Glutamatergic neuron (in vitro differentiated cells): ENCODE results near the gene LAMC2. TPM values are rescaled to one million over a fixed set of nuclear protein-coding genes. Genes with fewer than 3 reads are reported as not detected.

Experiments
- DNase-seq: peaks from one replicate; pipeline ENCODE4 v3.0.0; 2022
- H3K27ac Mint-ChIP-seq: one replicate; pipeline ENCODE4 v1.8.0; 2020; ENCODE audit warnings: mild to moderate bottlenecking, mixed read lengths, inconsistent platforms; ENCODE audit not compliant: unreplicated experiment
- H3K27me3 Mint-ChIP-seq: one replicate; pipeline ENCODE4 v1.8.0; 2020; ENCODE audit warnings: mild to moderate bottlenecking, moderate library complexity, mixed read lengths, inconsistent platforms; ENCODE audit not compliant: unreplicated experiment
- H3K36me3 Mint-ChIP-seq: one replicate; pipeline ENCODE4 v1.8.0; 2020; ENCODE audit warnings: mild to moderate bottlenecking, mixed read lengths, inconsistent platforms; ENCODE audit not compliant: unreplicated experiment
- H3K4me1 Mint-ChIP-seq: one replicate; pipeline ENCODE4 v1.8.0; 2020; ENCODE audit warnings: mild to moderate bottlenecking, low read depth, mixed read lengths, inconsistent platforms; ENCODE audit not compliant: unreplicated experiment
- H3K4me3 Mint-ChIP-seq: one replicate; pipeline ENCODE4 v1.8.0; 2020; ENCODE audit warnings: mild to moderate bottlenecking, mixed read lengths, inconsistent platforms; ENCODE audit not compliant: unreplicated experiment
- H3K9me3 Mint-ChIP-seq: one replicate; pipeline ENCODE4 v1.8.0; 2020; ENCODE audit warnings: mild to moderate bottlenecking, moderate library complexity, mixed read lengths, inconsistent platforms; ENCODE audit not compliant: unreplicated experiment
- total RNA-seq: library from RNA; stranded (reverse); fragmentation: NEBNext Ultra II Directional; extraction: Animal tissue kit (Norgen Biotek cat#: 25700); gene quantifications from one replicate; pipeline ENCODE4 v1.2.1, GENCODE V29; 2021; ENCODE audit not compliant: unreplicated experiment
- TF ChIP-seq, protein P1 (sequence below): fragments of 200-600 bp; sonication (generic); IDR thresholded peaks from one replicate; pipeline ENCODE4 v1.5.0; 2021; ENCODE audit not compliant: partially characterized antibody, unreplicated experiment

The LAMC2 gene
- total RNA-seq, 1 donor from 2014 or later: 2.8 TPM

DNA sequence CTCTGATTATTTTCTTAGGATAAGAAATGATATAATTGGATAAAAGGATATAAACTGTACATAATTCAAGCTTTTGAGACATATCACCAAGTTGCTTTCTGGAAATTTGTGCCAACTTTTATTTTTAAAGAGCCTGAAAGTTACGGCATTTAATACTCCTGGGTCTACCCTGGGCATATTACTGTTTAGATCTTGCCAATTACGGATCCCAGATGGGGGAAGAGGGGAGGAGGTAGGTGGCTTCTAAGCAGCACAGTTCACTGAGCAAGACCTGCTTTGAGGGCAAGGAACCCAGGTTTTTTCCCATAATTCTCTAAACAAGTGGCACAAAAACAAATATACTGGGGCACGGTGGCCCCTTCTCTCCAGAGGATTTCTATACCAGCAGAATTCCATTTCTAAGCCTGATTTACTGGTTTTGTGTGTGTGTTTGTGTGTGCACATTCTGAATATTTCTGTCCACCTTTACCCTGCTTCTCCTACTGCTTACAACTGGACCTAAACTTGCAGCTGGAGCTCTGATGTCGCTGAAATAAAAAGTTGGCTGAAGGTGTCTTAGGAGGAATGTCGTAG is 76.7 kb downstream of the LAMC2 start:
- Mint-ChIP-seq H3K36me3 (peaks cover 8% of the 10 kb centered on the region), H3K27me3 (no peaks in the 10 kb centered on the region), H3K27ac (no peak overlapping the region), H3K9me3 (peaks cover 3% of the 10 kb centered on the region), H3K4me1 (peaks cover 12% of the 10 kb centered on the region), H3K4me3 (no peak overlapping the region)
- no peak for DNase-seq
- TF ChIP-seq, protein P1, sequence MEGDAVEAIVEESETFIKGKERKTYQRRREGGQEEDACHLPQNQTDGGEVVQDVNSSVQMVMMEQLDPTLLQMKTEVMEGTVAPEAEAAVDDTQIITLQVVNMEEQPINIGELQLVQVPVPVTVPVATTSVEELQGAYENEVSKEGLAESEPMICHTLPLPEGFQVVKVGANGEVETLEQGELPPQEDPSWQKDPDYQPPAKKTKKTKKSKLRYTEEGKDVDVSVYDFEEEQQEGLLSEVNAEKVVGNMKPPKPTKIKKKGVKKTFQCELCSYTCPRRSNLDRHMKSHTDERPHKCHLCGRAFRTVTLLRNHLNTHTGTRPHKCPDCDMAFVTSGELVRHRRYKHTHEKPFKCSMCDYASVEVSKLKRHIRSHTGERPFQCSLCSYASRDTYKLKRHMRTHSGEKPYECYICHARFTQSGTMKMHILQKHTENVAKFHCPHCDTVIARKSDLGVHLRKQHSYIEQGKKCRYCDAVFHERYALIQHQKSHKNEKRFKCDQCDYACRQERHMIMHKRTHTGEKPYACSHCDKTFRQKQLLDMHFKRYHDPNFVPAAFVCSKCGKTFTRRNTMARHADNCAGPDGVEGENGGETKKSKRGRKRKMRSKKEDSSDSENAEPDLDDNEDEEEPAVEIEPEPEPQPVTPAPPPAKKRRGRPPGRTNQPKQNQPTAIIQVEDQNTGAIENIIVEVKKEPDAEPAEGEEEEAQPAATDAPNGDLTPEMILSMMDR: no peak

DNA sequence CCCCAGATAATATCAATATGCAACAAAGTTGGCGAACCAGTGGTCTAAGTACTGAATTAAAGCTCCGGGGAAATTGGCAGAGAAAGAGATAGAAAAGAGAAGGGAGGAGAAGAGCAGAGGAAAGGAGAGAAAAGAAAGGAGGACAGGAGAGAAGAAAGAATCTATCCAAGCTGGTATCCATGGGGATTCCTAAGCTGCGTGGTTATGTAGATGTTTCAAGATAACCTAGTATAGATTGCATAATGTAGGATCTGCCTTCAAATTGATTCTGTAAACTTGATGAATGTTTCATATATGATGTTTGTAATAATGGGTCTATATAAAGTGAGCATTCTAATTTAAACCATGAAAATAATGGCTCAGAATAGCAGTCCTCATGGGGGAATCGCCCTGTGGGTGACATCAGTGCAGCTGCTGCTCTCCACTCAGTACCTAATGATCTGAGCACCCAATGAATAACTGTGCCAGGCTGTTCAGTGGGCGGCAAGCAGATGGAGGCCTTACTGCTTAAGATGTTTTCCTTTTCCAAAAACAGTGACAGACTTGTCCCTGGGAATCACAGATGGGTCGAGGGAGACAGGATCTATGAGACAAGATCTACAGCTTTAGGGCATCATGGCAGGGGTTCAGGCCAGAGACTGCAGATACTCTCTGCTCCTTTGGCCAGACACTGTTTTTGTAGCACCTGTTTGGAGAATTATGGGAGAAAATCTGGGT is 78.0 kb downstream of the LAMC2 start:
- Mint-ChIP-seq H3K27ac (no peak overlapping the region), H3K27me3 (no peaks in the 10 kb centered on the region), H3K9me3 (peaks cover 3% of the 10 kb centered on the region), H3K36me3 (peaks cover 11% of the 10 kb centered on the region), H3K4me3 (no peak overlapping the region), H3K4me1 (peaks cover 15% of the 10 kb centered on the region)
- TF ChIP-seq, protein P1: no peak
- no peak for DNase-seq

DNA sequence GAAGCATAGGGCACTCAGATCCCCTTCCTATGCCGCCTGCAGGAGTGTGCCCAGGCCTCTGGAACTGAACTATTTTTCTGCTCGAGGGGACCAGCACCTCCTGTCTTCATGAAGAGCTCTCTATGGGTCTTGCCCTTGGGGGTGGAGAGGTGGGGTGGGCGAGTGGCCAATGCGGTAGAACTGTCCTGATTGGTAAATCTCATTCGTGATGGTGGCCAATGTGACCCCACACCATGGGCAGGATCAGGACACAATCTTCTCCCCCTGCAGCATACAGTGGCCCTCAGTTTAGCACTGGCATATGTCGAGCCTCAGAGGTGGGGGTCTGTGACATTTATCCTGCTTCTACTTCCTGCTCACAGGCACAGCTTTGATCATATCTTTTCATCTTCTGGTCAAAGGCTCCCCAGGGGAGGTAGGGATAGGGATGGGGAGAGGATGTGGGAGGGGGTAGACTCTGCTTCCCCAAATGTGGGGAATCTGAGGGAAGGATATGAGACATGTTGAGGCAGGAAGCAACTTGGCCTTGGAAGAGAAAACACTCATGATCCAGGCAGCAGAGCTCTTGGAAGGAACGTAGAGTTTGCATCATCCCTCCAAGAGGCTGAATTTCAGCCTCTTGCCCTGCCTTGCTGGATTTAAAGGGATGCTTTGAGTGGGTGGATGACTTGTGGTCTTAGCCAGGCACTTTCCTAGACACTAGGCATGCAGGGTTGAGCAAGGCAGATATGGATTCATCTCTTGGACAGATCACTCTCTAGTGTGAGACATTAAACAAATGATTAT is 81.8 kb downstream of the LAMC2 start:
- Mint-ChIP-seq H3K9me3 (peaks cover 8% of the 10 kb centered on the region), H3K36me3 (peaks cover 4% of the 10 kb centered on the region), H3K27ac (no peak overlapping the region), H3K4me1 (peaks cover 32% of the 10 kb centered on the region), H3K27me3 (peaks cover 6% of the 10 kb centered on the region), H3K4me3 (no peak overlapping the region)
- TF ChIP-seq, protein P1: no peak
- no peak for DNase-seq

DNA sequence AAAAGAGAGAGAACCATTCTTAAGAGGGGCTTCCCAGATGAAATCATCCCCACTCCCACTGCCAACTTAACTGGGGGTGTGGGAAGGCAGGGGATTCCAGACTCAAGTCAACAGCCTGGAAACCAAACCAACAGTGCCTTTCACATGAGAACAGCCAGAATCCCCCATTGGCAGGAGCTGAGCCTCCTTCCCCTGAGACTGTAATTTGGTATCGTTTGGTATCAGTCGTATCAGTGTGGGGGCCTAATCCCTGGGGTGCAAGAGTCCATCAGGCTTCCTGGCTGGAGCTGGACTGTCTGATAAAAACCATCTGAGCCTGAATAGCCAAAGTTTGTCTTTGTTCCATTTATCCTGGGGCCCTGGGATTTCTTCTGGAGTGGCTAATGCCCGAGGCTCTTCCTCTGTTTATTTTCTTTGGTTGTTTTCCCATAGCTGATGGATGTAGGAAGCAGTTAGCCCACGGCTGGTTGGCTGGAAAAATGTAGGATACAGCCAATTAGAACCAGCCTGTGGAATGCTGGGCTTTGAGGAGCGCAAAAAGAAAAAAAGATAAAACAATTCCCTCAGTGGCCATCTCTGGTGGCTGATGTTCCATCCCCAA is 84.6 kb downstream of the LAMC2 start:
- Mint-ChIP-seq H3K4me1 (peaks cover 25% of the 10 kb centered on the region), H3K4me3 (no peak overlapping the region), H3K9me3 (peaks cover 4% of the 10 kb centered on the region), H3K27me3 (peaks cover 6% of the 10 kb centered on the region), H3K36me3 (peaks cover 4% of the 10 kb centered on the region), H3K27ac (no peak overlapping the region)
- no peak for DNase-seq
- TF ChIP-seq, protein P1: no peak
